ENCODE results near the gene KRI1.

KRI1 gene

GRCh38 chr19:10565567-10566407 lies at the start of gene KRI1:
Gene KRI1 (minus strand): TSS chr19:10566010. CDS start chr19:10565999, 11 bp downstream.
- Histone ChIP-seq H4K20me1 (ENCODE audit: insufficient read depth, low read length) (no peaks in the 10 kb centered on the region), H3K79me2 (ENCODE audit: insufficient read depth, low read length) (peaks cover 10% of the 10 kb centered on the region), H3K9me3 (ENCODE audit: low read length) (no peaks in the 10 kb centered on the region), H3K9ac (ENCODE audit: low read length) (peak within 1 kb of the TSS; percentile 97), H3K9me2 (ENCODE audit: low read depth, low read length) (no peaks in the 10 kb centered on the region), H3K4me2 (ENCODE audit: low read length) (peak within 1 kb of the TSS; percentile 77), H3K4me1 (ENCODE audit: insufficient read depth, low read length, severe bottlenecking) (peaks cover 38% of the 10 kb centered on the region), H3K4me3 (ENCODE audit: low read depth, low read length, poor library complexity, severe bottlenecking) (peak within 1 kb of the TSS; percentile 85), H3K27me3 (ENCODE audit: insufficient read depth, low read length) (no peaks in the 10 kb centered on the region), H3K36me3 (ENCODE audit: insufficient read depth, low read length) (peaks cover 26% of the 10 kb centered on the region), H2AFZ (ENCODE audit: low read length) (no peak within 1 kb of the TSS), H3F3A (ENCODE audit: insufficient read depth, low read length) (peaks cover 9% of the 10 kb centered on the region; the same call in 1 of the 2 replicates), H3K27ac (ENCODE audit: low read depth, low read length, poor library complexity, severe bottlenecking) (peak within 1 kb of the TSS; percentile 86)
- TF ChIP-seq CTCF (IDR thresholded peaks at IDR 0.05; ENCODE audit: low read length) (peak; percentile 12; the same call in 1 of the 2 replicates), EZH2 (IDR thresholded peaks at IDR 0.05; ENCODE audit: borderline replicate concordance, low read length) (no peak)

- Histone ChIP-seq H3K9ac (ENCODE audit: low read length) (no peak overlapping the region), H3K4me2 (ENCODE audit: low read length) (no peak overlapping the region), H3K4me1 (ENCODE audit: insufficient read depth, low read length, severe bottlenecking) (peaks cover 7% of the 10 kb centered on the region), H3K9me2 (ENCODE audit: low read depth, low read length) (no peaks in the 10 kb centered on the region), H2AFZ (ENCODE audit: low read length) (no peak overlapping the region), H3K27me3 (ENCODE audit: insufficient read depth, low read length) (no peaks in the 10 kb centered on the region), H3K36me3 (ENCODE audit: insufficient read depth, low read length) (peaks cover 22% of the 10 kb centered on the region), H3F3A (ENCODE audit: insufficient read depth, low read length) (no peaks in the 10 kb centered on the region), H3K27ac (ENCODE audit: low read depth, low read length, poor library complexity, severe bottlenecking) (no peak overlapping the region), H3K4me3 (ENCODE audit: low read depth, low read length, poor library complexity, severe bottlenecking) (no peak overlapping the region), H3K79me2 (ENCODE audit: insufficient read depth, low read length) (peaks cover 61% of the 10 kb centered on the region), H4K20me1 (ENCODE audit: insufficient read depth, low read length) (no peaks in the 10 kb centered on the region), H3K9me3 (ENCODE audit: low read length) (no peaks in the 10 kb centered on the region)
- TF ChIP-seq CTCF (IDR thresholded peaks at IDR 0.05; ENCODE audit: low read length) (no peak), EZH2 (IDR thresholded peaks at IDR 0.05; ENCODE audit: borderline replicate concordance, low read length) (no peak)
Measured at GRCh38 chr19:10612499-10613119, 46.8 kb upstream of the KRI1 start.

GRCh38 chr19:10611907-10612306 lies 46.1 kb upstream of the KRI1 start:
- Histone ChIP-seq H3K27ac (ENCODE audit: low read depth, low read length, poor library complexity, severe bottlenecking) (no peak overlapping the region), H3K79me2 (ENCODE audit: insufficient read depth, low read length) (peaks cover 61% of the 10 kb centered on the region), H3K4me3 (ENCODE audit: low read depth, low read length, poor library complexity, severe bottlenecking) (no peak overlapping the region), H4K20me1 (ENCODE audit: insufficient read depth, low read length) (no peaks in the 10 kb centered on the region), H3K36me3 (ENCODE audit: insufficient read depth, low read length) (peaks cover 19% of the 10 kb centered on the region), H3K9ac (ENCODE audit: low read length) (no peak overlapping the region), H3F3A (ENCODE audit: insufficient read depth, low read length) (no peaks in the 10 kb centered on the region), H2AFZ (ENCODE audit: low read length) (no peak overlapping the region), H3K9me2 (ENCODE audit: low read depth, low read length) (no peaks in the 10 kb centered on the region), H3K9me3 (ENCODE audit: low read length) (no peaks in the 10 kb centered on the region), H3K4me1 (ENCODE audit: insufficient read depth, low read length, severe bottlenecking) (peaks cover 7% of the 10 kb centered on the region), H3K27me3 (ENCODE audit: insufficient read depth, low read length) (no peaks in the 10 kb centered on the region), H3K4me2 (ENCODE audit: low read length) (no peak overlapping the region)
- no peak for TF ChIP-seq CTCF (IDR thresholded peaks at IDR 0.05; ENCODE audit: low read length)
- TF ChIP-seq EZH2 (IDR thresholded peaks at IDR 0.05; ENCODE audit: borderline replicate concordance, low read length): no peak
